Measurements from ENCODE around the gene SPAG8. TPM values are rescaled to one million over a fixed set of nuclear protein-coding genes. Genes with fewer than 3 reads are reported as not detected.

The SPAG8 gene
- total and polyA plus RNA-seq, 2 experiments from 2014 or later: 0.97 to 1.2 TPM

GRCh38 chr9:35760651-35761050, 51.4 kb downstream of the SPAG8 start:
- Histone ChIP-seq H3F3A (ENCODE audit: insufficient read depth) (0 out of 2 replicates have a peak, but pooled peaks cover 13% of the 10 kb centered on the region), H2AFZ (no peak overlapping the region), H3K4me1 (ENCODE audit: insufficient read depth) (peaks cover 8% of the 10 kb centered on the region), H3K9me3 (ENCODE audit: low read depth) (no peaks in the 10 kb centered on the region), H3K9me2 (ENCODE audit: insufficient read depth) (no peaks in the 10 kb centered on the region), H3K9ac (no peak overlapping the region), H3K27me3 (replicated peaks; ENCODE audit: insufficient read depth) (no peaks in the 10 kb centered on the region), H3K79me2 (ENCODE audit: insufficient read depth) (no peaks in the 10 kb centered on the region), H3K27ac (no peak overlapping the region), H4K20me1 (ENCODE audit: insufficient read depth) (no peaks in the 10 kb centered on the region), H3K4me2 (ENCODE audit: unreplicated experiment) (no peak overlapping the region), H3K36me3 (ENCODE audit: low read depth) (no peaks in the 10 kb centered on the region), H3K4me3 (no peak overlapping the region)
- in situ Hi-C loops (cut with MboI): no loop called here
- 95 to 97% methylated on average over 2 of the region's 2 CpGs for WGBS, 2 experiments (ENCODE audit: low coverage in 1 of 2, low lambda C conversion rate in 2 of 2, missing lambda C conversion rate in 2 of 2)
- TF ChIP-seq EZH2 (IDR thresholded peaks at IDR 0.05; ENCODE audit: insufficient read depth, poor library complexity, severe bottlenecking) (no peak), EZH2phosphoT487 (IDR thresholded peaks at IDR 0.05; ENCODE audit: insufficient read depth, low read depth) (no peak)
- DNase-seq: no peak

- Histone ChIP-seq H3K4me2 (ENCODE audit: unreplicated experiment) (no peak overlapping the region), H3F3A (ENCODE audit: insufficient read depth) (0 out of 2 replicates have a peak, but pooled peaks cover 13% of the 10 kb centered on the region), H3K79me2 (ENCODE audit: insufficient read depth) (no peaks in the 10 kb centered on the region), H3K9me2 (ENCODE audit: insufficient read depth) (no peaks in the 10 kb centered on the region), H3K27ac (no peak overlapping the region), H4K20me1 (ENCODE audit: insufficient read depth) (no peaks in the 10 kb centered on the region), H3K9me3 (ENCODE audit: low read depth) (no peaks in the 10 kb centered on the region), H3K36me3 (ENCODE audit: low read depth) (no peaks in the 10 kb centered on the region), H3K9ac (no peak overlapping the region), H2AFZ (no peak overlapping the region), H3K27me3 (replicated peaks; ENCODE audit: insufficient read depth) (no peaks in the 10 kb centered on the region), H3K4me1 (ENCODE audit: insufficient read depth) (peaks cover 8% of the 10 kb centered on the region), H3K4me3 (no peak overlapping the region)
- 88 to 90% methylated on average over 4 of the region's 4 CpGs for WGBS, 2 experiments (ENCODE audit: low coverage in 1 of 2, low lambda C conversion rate in 2 of 2, missing lambda C conversion rate in 2 of 2)
- TF ChIP-seq EZH2phosphoT487 (IDR thresholded peaks at IDR 0.05; ENCODE audit: insufficient read depth, low read depth) (no peak), EZH2 (IDR thresholded peaks at IDR 0.05; ENCODE audit: insufficient read depth, poor library complexity, severe bottlenecking) (no peak)
- in situ Hi-C loops (cut with MboI): no loop called here
- DNase-seq: no peak
Observed at GRCh38 chr9:35759795-35760194, 52.3 kb downstream of the SPAG8 start.

Small RNA genes lying within 50 kb of the gene (small RNA-seq; reads per million reads assigned to genes)
- not detected for gene HINT2 (ENCODE audit: low read depth, low replicate concordance)

Other genes starting within 250 kb of the SPAG8 start
- gene TESK1, start 207.0 kb downstream of the SPAG8 start, total RNA-seq (2014; rRNA removed; shearing (Covaris generic)): 21.6 and 33.0 TPM in 2 replicates
- gene TESK1, start 207.0 kb downstream of the SPAG8 start, polyA plus RNA-seq (2016; fragmentation: Nextera tagmentation; extraction: Ambion mirVana): 14.1 and 14.9 TPM in 2 replicates
- gene CD72, start 193.8 kb downstream of the SPAG8 start, total RNA-seq (2014; rRNA removed; shearing (Covaris generic)): 3.9 TPM in 1 of 2 replicates, not detected in the other
- 1.6 and 1.9 TPM in 2 replicates for gene CD72, start 193.8 kb downstream of the SPAG8 start, polyA plus RNA-seq (2016; fragmentation: Nextera tagmentation; extraction: Ambion mirVana)
- not detected in 2 replicates for gene SIT1, start 161.3 kb downstream of the SPAG8 start, total RNA-seq (2014; rRNA removed; shearing (Covaris generic))
- gene SIT1, start 161.3 kb downstream of the SPAG8 start, polyA plus RNA-seq (2016; fragmentation: Nextera tagmentation; extraction: Ambion mirVana): 0.58 TPM in 1 of 2 replicates, not detected in the other
- 14,230 and 20,944 TPM in 2 replicates for gene RMRP, start 154.2 kb downstream of the SPAG8 start, total RNA-seq (2014; rRNA removed; shearing (Covaris generic))
- gene RMRP, start 154.2 kb downstream of the SPAG8 start, polyA plus RNA-seq (2016; fragmentation: Nextera tagmentation; extraction: Ambion mirVana): not detected in 2 replicates
- 20.5 and 28.6 TPM in 2 replicates for gene CCDC107, start 154.0 kb downstream of the SPAG8 start, total RNA-seq (2014; rRNA removed; shearing (Covaris generic))
- 52.8 and 55.7 TPM in 2 replicates for gene CCDC107, start 154.0 kb downstream of the SPAG8 start, polyA plus RNA-seq (2016; fragmentation: Nextera tagmentation; extraction: Ambion mirVana)
- gene ARHGEF39, start 147.1 kb downstream of the SPAG8 start, total RNA-seq (2014; rRNA removed; shearing (Covaris generic)): 0.13 and 2.1 TPM in 2 replicates
- 1.6 and 1.8 TPM in 2 replicates for gene ARHGEF39, start 147.1 kb downstream of the SPAG8 start, polyA plus RNA-seq (2016; fragmentation: Nextera tagmentation; extraction: Ambion mirVana)
- 3.4 and 4.3 TPM in 2 replicates for gene CA9, start 138.3 kb downstream of the SPAG8 start, total RNA-seq (2014; rRNA removed; shearing (Covaris generic))
- 2.3 and 2.7 TPM in 2 replicates for gene CA9, start 138.3 kb downstream of the SPAG8 start, polyA plus RNA-seq (2016; fragmentation: Nextera tagmentation; extraction: Ambion mirVana)
- gene TPM2, start 122.3 kb downstream of the SPAG8 start, total RNA-seq (2014; rRNA removed; shearing (Covaris generic)): 1,596 and 1,625 TPM in 2 replicates
- 3,527 and 3,584 TPM in 2 replicates for gene TPM2, start 122.3 kb downstream of the SPAG8 start, polyA plus RNA-seq (2016; fragmentation: Nextera tagmentation; extraction: Ambion mirVana)
- 527 and 566 TPM in 2 replicates for gene TLN1, start 80.1 kb downstream of the SPAG8 start, total RNA-seq (2014; rRNA removed; shearing (Covaris generic))
- gene TLN1, start 80.1 kb downstream of the SPAG8 start, polyA plus RNA-seq (2016; fragmentation: Nextera tagmentation; extraction: Ambion mirVana): 198 and 202 TPM in 2 replicates
- 101 and 111 TPM in 2 replicates for gene CREB3, start 79.6 kb downstream of the SPAG8 start, total RNA-seq (2014; rRNA removed; shearing (Covaris generic))
- gene CREB3, start 79.6 kb downstream of the SPAG8 start, polyA plus RNA-seq (2016; fragmentation: Nextera tagmentation; extraction: Ambion mirVana): 113 and 114 TPM in 2 replicates
- gene GBA2, start 63.0 kb downstream of the SPAG8 start, total RNA-seq (2014; rRNA removed; shearing (Covaris generic)): 20.3 and 30.0 TPM in 2 replicates
- 24.0 and 27.6 TPM in 2 replicates for gene GBA2, start 63.0 kb downstream of the SPAG8 start, polyA plus RNA-seq (2016; fragmentation: Nextera tagmentation; extraction: Ambion mirVana)
- gene RGP1, start 63.0 kb downstream of the SPAG8 start, total RNA-seq (2014; rRNA removed; shearing (Covaris generic)): 19.1 and 20.0 TPM in 2 replicates
- gene RGP1, start 63.0 kb downstream of the SPAG8 start, polyA plus RNA-seq (2016; fragmentation: Nextera tagmentation; extraction: Ambion mirVana): 4.7 and 4.8 TPM in 2 replicates
- gene MSMP, start 58.0 kb downstream of the SPAG8 start, total RNA-seq (2014; rRNA removed; shearing (Covaris generic)): not detected in 2 replicates
- gene MSMP, start 58.0 kb downstream of the SPAG8 start, polyA plus RNA-seq (2016; fragmentation: Nextera tagmentation; extraction: Ambion mirVana): not detected in 2 replicates
- 26.7 and 26.9 TPM in 2 replicates for gene NPR2, start 20.7 kb downstream of the SPAG8 start, total RNA-seq (2014; rRNA removed; shearing (Covaris generic))
- 9.7 and 11.8 TPM in 2 replicates for gene NPR2, start 20.7 kb downstream of the SPAG8 start, polyA plus RNA-seq (2016; fragmentation: Nextera tagmentation; extraction: Ambion mirVana)
- gene HINT2, start 2.8 kb upstream of the SPAG8 start, total RNA-seq (2014; rRNA removed; shearing (Covaris generic)): 16.7 and 30.6 TPM in 2 replicates
- gene HINT2, start 2.8 kb upstream of the SPAG8 start, polyA plus RNA-seq (2016; fragmentation: Nextera tagmentation; extraction: Ambion mirVana): 50.7 and 60.5 TPM in 2 replicates
- gene FAM221B, start 16.5 kb upstream of the SPAG8 start, total RNA-seq (2014; rRNA removed; shearing (Covaris generic)): not detected in 2 replicates
- not detected in 2 replicates for gene FAM221B, start 16.5 kb upstream of the SPAG8 start, polyA plus RNA-seq (2016; fragmentation: Nextera tagmentation; extraction: Ambion mirVana)
- gene TMEM8B, start 17.0 kb upstream of the SPAG8 start, total RNA-seq (2014; rRNA removed; shearing (Covaris generic)): 3.7 and 3.9 TPM in 2 replicates
- 4.0 and 4.9 TPM in 2 replicates for gene TMEM8B, start 17.0 kb upstream of the SPAG8 start, polyA plus RNA-seq (2016; fragmentation: Nextera tagmentation; extraction: Ambion mirVana)
- gene OR13J1, start 58.1 kb upstream of the SPAG8 start, total RNA-seq (2014; rRNA removed; shearing (Covaris generic)): not detected in 2 replicates
- gene OR13J1, start 58.1 kb upstream of the SPAG8 start, polyA plus RNA-seq (2016; fragmentation: Nextera tagmentation; extraction: Ambion mirVana): not detected in 2 replicates
- 0.76 and 1.2 TPM in 2 replicates for gene HRCT1, start 93.9 kb upstream of the SPAG8 start, total RNA-seq (2014; rRNA removed; shearing (Covaris generic))
- 3.4 and 3.6 TPM in 2 replicates for gene HRCT1, start 93.9 kb upstream of the SPAG8 start, polyA plus RNA-seq (2016; fragmentation: Nextera tagmentation; extraction: Ambion mirVana)
- not detected in 2 replicates for gene SPAAR, start 97.2 kb upstream of the SPAG8 start, total RNA-seq (2014; rRNA removed; shearing (Covaris generic))
- gene SPAAR, start 97.2 kb upstream of the SPAG8 start, polyA plus RNA-seq (2016; fragmentation: Nextera tagmentation; extraction: Ambion mirVana): 0.23 and 0.39 TPM in 2 replicates
- 0.11 TPM in 1 of 2 replicates, not detected in the other for gene OR2S2, start 145.9 kb upstream of the SPAG8 start, total RNA-seq (2014; rRNA removed; shearing (Covaris generic))
- 0.30 and 0.67 TPM in 2 replicates for gene OR2S2, start 145.9 kb upstream of the SPAG8 start, polyA plus RNA-seq (2016; fragmentation: Nextera tagmentation; extraction: Ambion mirVana)
- gene RECK, start 224.7 kb upstream of the SPAG8 start, total RNA-seq (2014; rRNA removed; shearing (Covaris generic)): 113 and 127 TPM in 2 replicates
- gene RECK, start 224.7 kb upstream of the SPAG8 start, polyA plus RNA-seq (2016; fragmentation: Nextera tagmentation; extraction: Ambion mirVana): 161 and 165 TPM in 2 replicates